ENCODE measurements around the gene ESPNL.

DNA sequence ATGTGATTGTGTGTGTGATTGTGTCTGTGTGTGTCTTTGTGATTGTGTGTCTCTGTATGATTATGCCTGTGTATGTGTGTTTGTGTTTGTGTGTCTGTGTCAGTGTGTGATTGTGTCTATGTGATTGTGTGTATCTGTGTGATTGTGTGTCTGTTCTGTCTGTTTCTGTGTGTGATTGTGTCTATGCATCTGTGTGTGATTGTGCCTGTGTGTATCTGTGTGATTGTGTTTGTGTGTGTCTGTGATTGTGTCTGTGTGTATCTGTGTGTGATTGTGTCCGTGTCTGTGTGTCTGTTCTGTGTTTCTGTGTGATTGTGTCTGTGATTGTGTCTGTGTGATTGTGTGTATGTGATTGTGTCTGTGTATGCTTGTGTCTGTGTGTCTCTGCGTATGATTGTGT is 26.2 kb downstream of the ESPNL start:
- TF ChIP-seq, protein P1, sequence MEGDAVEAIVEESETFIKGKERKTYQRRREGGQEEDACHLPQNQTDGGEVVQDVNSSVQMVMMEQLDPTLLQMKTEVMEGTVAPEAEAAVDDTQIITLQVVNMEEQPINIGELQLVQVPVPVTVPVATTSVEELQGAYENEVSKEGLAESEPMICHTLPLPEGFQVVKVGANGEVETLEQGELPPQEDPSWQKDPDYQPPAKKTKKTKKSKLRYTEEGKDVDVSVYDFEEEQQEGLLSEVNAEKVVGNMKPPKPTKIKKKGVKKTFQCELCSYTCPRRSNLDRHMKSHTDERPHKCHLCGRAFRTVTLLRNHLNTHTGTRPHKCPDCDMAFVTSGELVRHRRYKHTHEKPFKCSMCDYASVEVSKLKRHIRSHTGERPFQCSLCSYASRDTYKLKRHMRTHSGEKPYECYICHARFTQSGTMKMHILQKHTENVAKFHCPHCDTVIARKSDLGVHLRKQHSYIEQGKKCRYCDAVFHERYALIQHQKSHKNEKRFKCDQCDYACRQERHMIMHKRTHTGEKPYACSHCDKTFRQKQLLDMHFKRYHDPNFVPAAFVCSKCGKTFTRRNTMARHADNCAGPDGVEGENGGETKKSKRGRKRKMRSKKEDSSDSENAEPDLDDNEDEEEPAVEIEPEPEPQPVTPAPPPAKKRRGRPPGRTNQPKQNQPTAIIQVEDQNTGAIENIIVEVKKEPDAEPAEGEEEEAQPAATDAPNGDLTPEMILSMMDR (IDR thresholded peaks at IDR 0.05): no peak
- TF ChIP-seq POLR2A (IDR thresholded peaks at IDR 0.05): no peak
